ENCODE data around the gene VMAC. TPM values are rescaled to one million over a fixed set of nuclear protein-coding genes. Genes with fewer than 3 reads are reported as not detected.
"Not testable (repeated sequence)": the region's sequence is repeated elsewhere in the genome, so short reads cannot be mapped to it uniquely, and the experiment has no call there.

VMAC gene
- total RNA-seq, 1 donor from 2014 or later: 4.5 TPM

DNA sequence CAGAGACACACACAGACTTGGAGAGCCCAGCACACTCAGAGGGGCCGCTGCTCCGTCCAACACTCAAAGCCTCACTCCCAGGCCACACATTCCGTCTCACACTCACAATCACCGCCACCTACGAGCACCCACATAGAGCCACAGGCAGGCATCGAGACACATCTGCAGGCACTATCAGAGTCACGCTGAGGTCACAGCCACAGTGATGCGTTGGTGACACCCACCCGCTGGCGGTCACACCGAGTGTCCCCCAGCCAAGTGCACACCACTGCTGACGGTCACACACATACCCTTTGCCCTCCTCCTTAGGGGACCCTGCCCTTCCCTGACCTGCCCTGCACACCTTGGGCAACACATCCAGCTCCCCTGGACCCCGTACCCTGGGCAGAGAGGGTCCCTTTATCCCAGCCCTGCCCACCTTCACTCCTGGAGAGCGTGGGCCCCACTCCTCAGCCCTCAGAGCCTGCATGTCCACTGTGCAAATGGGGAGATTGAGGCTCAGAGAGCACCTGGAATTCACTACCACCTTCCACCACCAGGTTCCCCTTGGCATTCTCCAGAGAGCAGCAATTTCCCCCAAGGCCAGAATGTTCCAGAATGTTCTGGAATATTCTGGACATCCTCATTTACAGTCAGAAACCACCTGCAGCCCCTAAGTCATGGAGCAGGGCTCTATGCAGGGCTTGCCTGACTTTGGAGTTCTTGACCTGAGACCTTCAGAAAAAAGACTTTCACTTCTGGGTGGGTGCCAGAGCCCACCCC lies 39.8 kb upstream of the VMAC start:
- TF ChIP-seq, protein P1, sequence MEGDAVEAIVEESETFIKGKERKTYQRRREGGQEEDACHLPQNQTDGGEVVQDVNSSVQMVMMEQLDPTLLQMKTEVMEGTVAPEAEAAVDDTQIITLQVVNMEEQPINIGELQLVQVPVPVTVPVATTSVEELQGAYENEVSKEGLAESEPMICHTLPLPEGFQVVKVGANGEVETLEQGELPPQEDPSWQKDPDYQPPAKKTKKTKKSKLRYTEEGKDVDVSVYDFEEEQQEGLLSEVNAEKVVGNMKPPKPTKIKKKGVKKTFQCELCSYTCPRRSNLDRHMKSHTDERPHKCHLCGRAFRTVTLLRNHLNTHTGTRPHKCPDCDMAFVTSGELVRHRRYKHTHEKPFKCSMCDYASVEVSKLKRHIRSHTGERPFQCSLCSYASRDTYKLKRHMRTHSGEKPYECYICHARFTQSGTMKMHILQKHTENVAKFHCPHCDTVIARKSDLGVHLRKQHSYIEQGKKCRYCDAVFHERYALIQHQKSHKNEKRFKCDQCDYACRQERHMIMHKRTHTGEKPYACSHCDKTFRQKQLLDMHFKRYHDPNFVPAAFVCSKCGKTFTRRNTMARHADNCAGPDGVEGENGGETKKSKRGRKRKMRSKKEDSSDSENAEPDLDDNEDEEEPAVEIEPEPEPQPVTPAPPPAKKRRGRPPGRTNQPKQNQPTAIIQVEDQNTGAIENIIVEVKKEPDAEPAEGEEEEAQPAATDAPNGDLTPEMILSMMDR (IDR thresholded peaks at IDR 0.05; ENCODE audit: insufficient read depth, low read length, severe bottlenecking): peak; percentile 24
- Histone ChIP-seq H3K36me3 (ENCODE audit: control insufficient read depth, insufficient read depth, low read length) (no peaks in the 10 kb centered on the region), H3K4me3 (ENCODE audit: low read depth, low read length) (no peak overlapping the region), H3K27me3 (ENCODE audit: control insufficient read depth, insufficient read depth, low read length) (no peaks in the 10 kb centered on the region)
- DNase-seq (ENCODE audit: low read depth) (no peak), FAIRE-seq (peak; percentile 32)

DNA sequence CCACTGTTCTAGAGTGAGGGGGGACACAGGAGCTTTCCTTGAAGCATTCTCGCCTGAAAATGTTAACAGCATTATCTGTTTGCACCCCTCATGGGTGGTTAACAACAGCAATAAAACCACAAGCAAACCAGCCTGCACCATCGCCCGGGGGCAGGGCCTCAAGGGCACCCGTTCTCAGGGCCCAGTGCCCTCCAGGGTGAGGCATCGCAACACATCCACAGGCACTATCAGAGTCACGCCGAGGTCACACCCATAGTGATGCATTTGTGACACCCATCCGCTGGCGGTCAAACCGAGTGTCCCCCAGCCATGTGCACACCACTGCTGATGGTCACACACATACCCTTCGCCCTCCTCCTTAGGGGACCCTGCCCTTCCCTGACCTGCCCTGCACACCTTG lies 38.9 kb upstream of the VMAC start:
- Histone ChIP-seq H3K27me3 (ENCODE audit: control insufficient read depth, insufficient read depth, low read length) (no peaks in the 10 kb centered on the region), H3K4me3 (ENCODE audit: low read depth, low read length) (no peak overlapping the region), H3K36me3 (ENCODE audit: control insufficient read depth, insufficient read depth, low read length) (no peaks in the 10 kb centered on the region)
- TF ChIP-seq, protein P1 (IDR thresholded peaks at IDR 0.05; ENCODE audit: insufficient read depth, low read length, severe bottlenecking): no peak
- DNase-seq (ENCODE audit: low read depth) (no peak), FAIRE-seq (peak; percentile 82)

DNA sequence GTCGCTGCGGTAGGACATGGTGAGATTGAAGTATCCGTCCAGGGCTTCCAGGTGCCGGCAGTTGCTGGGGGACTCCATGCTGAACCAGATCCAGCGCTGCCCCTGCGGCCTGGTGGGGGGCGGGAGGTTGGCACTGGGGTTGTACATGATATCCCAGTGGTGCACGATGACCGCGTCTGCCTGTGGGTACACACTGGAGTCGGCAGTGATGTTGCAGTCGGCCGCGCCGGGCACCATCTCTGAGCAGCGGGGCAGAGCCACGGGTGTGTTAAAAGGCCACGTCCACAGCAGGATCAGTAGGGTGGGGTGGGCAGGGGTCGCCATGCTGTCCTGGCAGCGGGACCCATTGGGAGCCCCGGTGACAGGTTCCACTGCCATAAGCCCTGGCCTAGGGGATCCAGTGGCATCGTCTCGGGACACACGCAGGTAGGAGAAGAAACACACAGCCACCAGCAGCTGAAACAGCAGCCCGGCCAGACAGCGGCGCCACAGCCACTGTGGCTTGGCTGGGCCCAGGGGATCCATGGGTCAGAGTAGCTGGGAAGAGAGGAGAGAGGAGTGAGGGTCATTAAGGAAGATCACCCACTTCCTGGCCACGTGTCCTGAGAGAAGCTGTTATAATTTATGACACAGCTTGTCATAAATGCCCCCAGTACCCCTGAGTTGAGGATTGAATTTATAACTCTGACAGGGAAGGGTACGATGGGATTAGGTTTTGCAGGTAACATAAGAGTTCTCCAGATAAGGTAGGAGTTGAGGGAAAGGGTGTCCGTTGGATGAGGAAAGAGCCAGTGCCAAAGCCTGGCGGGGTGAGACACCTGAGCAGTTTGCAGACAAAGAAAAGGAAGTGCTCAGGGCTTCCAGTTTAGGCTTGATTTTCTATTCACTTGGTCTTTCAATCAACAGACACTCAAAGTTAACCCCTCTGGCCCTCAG lies 37.2 kb upstream of the VMAC start:
- Histone ChIP-seq H3K36me3 (ENCODE audit: control insufficient read depth, insufficient read depth, low read length) (no peaks in the 10 kb centered on the region), H3K27me3 (ENCODE audit: control insufficient read depth, insufficient read depth, low read length) (no peaks in the 10 kb centered on the region), H3K4me3 (ENCODE audit: low read depth, low read length) (no peak overlapping the region)
- FAIRE-seq: no peak
- no peak for DNase-seq (ENCODE audit: low read depth)
- TF ChIP-seq, protein P1 (IDR thresholded peaks at IDR 0.05; ENCODE audit: insufficient read depth, low read length, severe bottlenecking): no peak

DNA sequence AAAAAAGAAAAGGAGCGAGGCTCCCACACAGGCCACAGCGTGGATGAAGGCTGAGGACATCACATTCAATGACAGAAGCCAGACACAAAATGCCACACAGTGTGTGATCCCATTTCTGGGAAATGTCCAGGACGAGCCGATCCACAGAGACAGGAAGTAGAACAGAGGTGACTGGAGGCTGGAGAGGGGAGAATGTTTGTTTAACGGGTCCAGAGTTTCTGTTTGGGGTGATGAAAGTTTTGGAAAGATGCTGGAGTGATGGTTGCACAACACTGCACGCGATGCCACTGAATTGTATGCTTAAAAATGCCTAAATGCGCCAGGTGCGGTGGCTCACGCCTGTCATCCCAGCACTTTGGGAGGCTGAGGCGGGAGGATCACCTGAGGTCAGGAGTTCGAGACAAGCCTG lies 33.7 kb upstream of the VMAC start:
- no peak overlapping the region for H3K4me3 ChIP-seq (ENCODE audit: low read depth, low read length)
- H3K36me3 ChIP-seq (ENCODE audit: control insufficient read depth, insufficient read depth, low read length): no peaks in the 10 kb centered on the region
- TF ChIP-seq, protein P1 (IDR thresholded peaks at IDR 0.05; ENCODE audit: insufficient read depth, low read length, severe bottlenecking): no peak
- DNase-seq (ENCODE audit: low read depth) (no peak), FAIRE-seq (no peak)
- no peaks in the 10 kb centered on the region for H3K27me3 ChIP-seq (ENCODE audit: control insufficient read depth, insufficient read depth, low read length)

DNA sequence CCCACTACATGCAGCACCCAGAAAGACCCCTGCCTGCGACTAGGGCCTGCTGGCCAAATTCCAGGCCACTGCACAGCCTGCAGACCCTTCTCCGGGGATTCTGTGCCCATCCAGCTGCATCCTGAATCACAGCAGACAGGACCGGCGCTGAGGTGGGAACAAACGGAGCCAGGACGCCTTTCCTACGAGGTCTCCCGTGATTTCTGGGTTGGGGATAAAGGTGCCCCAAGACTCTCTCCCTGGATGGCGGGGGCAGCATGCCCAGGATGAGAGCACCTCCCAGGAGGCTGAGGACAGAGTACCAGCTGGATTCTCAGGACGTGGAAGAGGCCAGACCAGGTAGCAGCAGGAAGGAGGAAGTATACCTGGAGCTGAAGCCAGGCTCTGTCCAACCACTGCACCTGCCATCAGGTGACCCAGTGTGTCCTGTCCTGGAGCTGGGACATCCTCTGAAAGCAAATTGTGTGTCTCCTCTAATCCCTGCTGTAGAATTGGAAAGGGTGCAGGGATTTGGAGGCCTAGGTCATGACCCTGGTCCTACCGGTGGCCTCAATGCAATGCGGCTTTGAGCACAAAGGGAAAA lies 31.0 kb upstream of the VMAC start:
- FAIRE-seq: no peak
- H3K36me3 ChIP-seq (ENCODE audit: control insufficient read depth, insufficient read depth, low read length): no peaks in the 10 kb centered on the region
- H3K4me3 ChIP-seq (ENCODE audit: low read depth, low read length): no peak overlapping the region
- TF ChIP-seq, protein P1 (IDR thresholded peaks at IDR 0.05; ENCODE audit: insufficient read depth, low read length, severe bottlenecking): no peak
- no peaks in the 10 kb centered on the region for H3K27me3 ChIP-seq (ENCODE audit: control insufficient read depth, insufficient read depth, low read length)
- no peak for DNase-seq (ENCODE audit: low read depth)

DNA sequence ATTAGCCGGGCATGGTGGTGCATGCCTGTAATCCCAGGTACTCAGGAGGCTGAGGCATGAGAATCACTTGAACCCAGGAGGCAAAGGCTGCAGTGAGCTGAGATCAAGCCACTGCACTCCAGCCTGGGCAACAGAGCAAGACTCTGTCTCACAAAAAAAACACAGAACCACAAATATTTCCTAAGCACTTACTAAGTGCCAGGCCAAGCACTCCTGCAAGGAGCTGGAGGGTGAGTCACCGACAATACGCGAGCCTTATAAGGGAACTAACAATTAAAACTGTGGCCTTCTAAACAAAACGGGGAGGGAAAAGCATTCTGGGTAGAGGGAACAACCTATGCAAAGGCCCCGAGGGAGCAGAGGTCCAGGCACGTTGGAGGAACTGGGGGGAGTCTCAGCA lies 30.2 kb upstream of the VMAC start:
- peak; percentile 47 for DNase-seq (ENCODE audit: low read depth)
- not testable (repeated sequence) for H3K27me3 ChIP-seq (ENCODE audit: control insufficient read depth, insufficient read depth, low read length); H3K4me3 ChIP-seq (ENCODE audit: low read depth, low read length); FAIRE-seq; H3K36me3 ChIP-seq (ENCODE audit: control insufficient read depth, insufficient read depth, low read length)
